ENCODE data around the gene SP8.

GRCh38 chr7:20784388-20785156, 2.1 kb downstream of the SP8 start:
- TF ChIP-seq CTCF (IDR thresholded peaks at IDR 0.05) (no peak), EP300 (IDR thresholded peaks at IDR 0.05) (no peak)
